Measurements from ENCODE around the gene SYPL1.

DNA sequence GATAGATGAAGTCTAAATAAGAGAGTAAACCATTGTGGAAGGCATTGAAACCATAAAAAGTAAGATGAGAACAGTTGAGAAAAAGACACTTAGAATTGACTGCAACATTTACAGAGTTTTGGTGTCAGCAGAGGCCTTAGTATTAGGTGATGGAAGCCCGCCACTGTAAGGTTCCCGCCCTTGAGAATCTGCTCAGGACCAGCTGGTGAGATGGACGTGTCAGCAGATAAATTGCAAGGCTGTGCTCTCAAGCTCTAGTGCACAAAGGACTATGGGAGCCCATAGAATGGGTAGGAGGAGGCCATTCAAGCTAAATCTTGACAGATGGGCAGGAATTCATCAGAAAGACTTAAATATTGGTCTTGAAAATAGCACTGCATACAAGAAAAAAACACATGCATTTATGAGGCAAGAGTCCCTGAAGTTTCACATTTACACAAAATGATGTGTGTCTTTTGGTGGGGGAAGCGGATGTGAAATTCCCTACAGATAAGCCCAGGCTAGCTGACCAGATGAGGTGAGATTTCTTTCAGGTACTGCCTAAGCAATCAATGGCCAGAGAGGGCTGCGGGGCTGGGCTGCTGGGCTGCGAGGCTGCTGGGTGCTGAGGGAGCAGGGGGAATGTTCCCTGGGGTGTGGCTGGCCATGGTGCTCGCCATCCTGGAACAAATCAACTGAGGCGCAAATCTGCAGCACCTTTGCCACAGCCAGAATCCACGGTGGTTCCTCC lies 42.5 kb downstream of the SYPL1 start:
- TF ChIP-seq, protein P1, sequence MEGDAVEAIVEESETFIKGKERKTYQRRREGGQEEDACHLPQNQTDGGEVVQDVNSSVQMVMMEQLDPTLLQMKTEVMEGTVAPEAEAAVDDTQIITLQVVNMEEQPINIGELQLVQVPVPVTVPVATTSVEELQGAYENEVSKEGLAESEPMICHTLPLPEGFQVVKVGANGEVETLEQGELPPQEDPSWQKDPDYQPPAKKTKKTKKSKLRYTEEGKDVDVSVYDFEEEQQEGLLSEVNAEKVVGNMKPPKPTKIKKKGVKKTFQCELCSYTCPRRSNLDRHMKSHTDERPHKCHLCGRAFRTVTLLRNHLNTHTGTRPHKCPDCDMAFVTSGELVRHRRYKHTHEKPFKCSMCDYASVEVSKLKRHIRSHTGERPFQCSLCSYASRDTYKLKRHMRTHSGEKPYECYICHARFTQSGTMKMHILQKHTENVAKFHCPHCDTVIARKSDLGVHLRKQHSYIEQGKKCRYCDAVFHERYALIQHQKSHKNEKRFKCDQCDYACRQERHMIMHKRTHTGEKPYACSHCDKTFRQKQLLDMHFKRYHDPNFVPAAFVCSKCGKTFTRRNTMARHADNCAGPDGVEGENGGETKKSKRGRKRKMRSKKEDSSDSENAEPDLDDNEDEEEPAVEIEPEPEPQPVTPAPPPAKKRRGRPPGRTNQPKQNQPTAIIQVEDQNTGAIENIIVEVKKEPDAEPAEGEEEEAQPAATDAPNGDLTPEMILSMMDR (IDR thresholded peaks at IDR 0.05; ENCODE audit: low read depth, low read length) = no peak
- TF ChIP-seq POLR2A (IDR thresholded peaks at IDR 0.05; ENCODE audit: extremely low read depth, insufficient read length) = no peak
- TF ChIP-seq, protein P2, sequence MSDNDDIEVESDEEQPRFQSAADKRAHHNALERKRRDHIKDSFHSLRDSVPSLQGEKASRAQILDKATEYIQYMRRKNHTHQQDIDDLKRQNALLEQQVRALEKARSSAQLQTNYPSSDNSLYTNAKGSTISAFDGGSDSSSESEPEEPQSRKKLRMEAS (IDR thresholded peaks at IDR 0.05; ENCODE audit: low read depth, low read length) = no peak
